SK-N-SH (cell line): ENCODE data around the gene TRMT1L. TPM values are rescaled to one million over a fixed set of nuclear protein-coding genes. Genes with fewer than 3 reads are reported as not detected.
A peak's percentile ranks its signal among the peaks of the same experiment; 100 is the strongest.

Experiments
- CTCF ChIA-PET: fragments of 300-600, 350-600 bp; formaldehyde crosslinking; extraction: SDS; loops from one replicate; lab custom pipeline; 2021; lab: Yijun Ruan, JAX
- POLR2A ChIA-PET: fragments of 350-600 bp; sonication (Branson Sonifier 250); formaldehyde crosslinking; extraction: SDS; loops from one replicate; lab custom pipeline; 2020; ENCODE audit warnings: antibody characterized with exemption, inconsistent platforms; lab: Yijun Ruan, JAX
- DNase-seq: peaks from one replicate; pipeline ENCODE4 v3.0.0; 2012
- H2AFZ ChIP-seq: fragments of 200-600 bp; sonication (generic); 2 replicates; pipeline ENCODE4 v1.8.1; 2016; ENCODE audit warnings: antibody characterized with exemption, mild to moderate bottlenecking, low read depth
- H3F3A ChIP-seq: fragments of 200-600 bp; sonication (generic); replicated peaks from 2 replicates; pipeline ENCODE3; 2016; ENCODE audit warnings: antibody characterized with exemption, mild to moderate bottlenecking; ENCODE audit not compliant: insufficient read depth
- H3K27ac ChIP-seq, 2 experiments: fragments of 200-500 bp in 1 of 2; fragments of 200-600 bp in 1 of 2; sonication (Bioruptor generic) in 1 of 2; sonication (generic), shearing (Covaris generic) in 1 of 2; 2 replicates each; pipeline versions ENCODE4 v1.5.1 to v1.6.1; 2014 to 2016; ENCODE audit warnings: low read depth in 2 of 2, inconsistent platforms in 1 of 2, low read length in 1 of 2, mild to moderate bottlenecking in 1 of 2, mixed read lengths in 1 of 2
- H3K27me3 ChIP-seq: fragments of 200-600 bp; sonication (generic), shearing (Covaris generic); 2 replicates; pipeline ENCODE4 v1.6.1; 2016; ENCODE audit warnings: mixed run types; ENCODE audit not compliant: insufficient read depth
- H3K36me3 ChIP-seq, 2 experiments: fragments of 200-500 bp in 1 of 2; fragments of 200-600 bp in 1 of 2; sonication (Bioruptor generic) in 1 of 2; sonication (generic) in 1 of 2; replicated peaks in 1 of 2; 2 replicates each; pipeline versions ENCODE3 to v1.5.1; 2014 to 2016; ENCODE audit warnings: low read length in 1 of 2, mild to moderate bottlenecking in 1 of 2; ENCODE audit not compliant: insufficient read depth in 2 of 2, control insufficient read depth in 1 of 2
- H3K4me1 ChIP-seq, 2 experiments: fragments of 200-500 bp in 1 of 2; fragments of 200-600 bp in 1 of 2; sonication (Bioruptor generic) in 1 of 2; sonication (generic), shearing (Covaris generic) in 1 of 2; 2 replicates each; pipeline versions ENCODE4 v1.5.1 to v1.6.1; 2014 to 2016; ENCODE audit warnings: low read depth in 1 of 2, low read length in 1 of 2, mixed run types in 1 of 2; ENCODE audit not compliant: insufficient read depth in 2 of 2, control insufficient read depth in 1 of 2
- H3K4me2 ChIP-seq: fragments of 200-600 bp; sonication (generic), shearing (Covaris generic); 2 replicates; pipeline ENCODE4 v1.6.1; 2017; ENCODE audit warnings: mixed run types
- H3K4me3 ChIP-seq, 2 experiments: fragments of 200-500 bp in 1 of 2; fragments of 200-600 bp in 1 of 2; sonication (Bioruptor generic) in 1 of 2; sonication (generic), shearing (Covaris generic) in 1 of 2; 2 replicates each; pipeline versions ENCODE4 v1.5.1 to v1.8.1; 2014 to 2016; ENCODE audit warnings: low read depth in 2 of 2, inconsistent platforms in 1 of 2, low read length in 1 of 2, mild to moderate bottlenecking in 1 of 2, mixed read lengths in 1 of 2, moderate library complexity in 1 of 2
- H3K79me2 ChIP-seq: fragments of 200-600 bp; sonication (generic); 2 replicates; pipeline ENCODE4 v1.8.1; 2017; ENCODE audit warnings: mild to moderate bottlenecking; ENCODE audit not compliant: insufficient read depth
- H3K9ac ChIP-seq: fragments of 200-600 bp; sonication (generic); 2 replicates; pipeline ENCODE4 v1.6.1; 2017; ENCODE audit warnings: mixed run types
- H3K9me2 ChIP-seq: fragments of 200-600 bp; sonication (generic); 2 replicates; pipeline ENCODE4 v1.6.1; 2017; ENCODE audit warnings: mixed run types
- H3K9me3 ChIP-seq: fragments of 200-600 bp; sonication (generic); 2 replicates; pipeline ENCODE4 v1.6.1; 2017; ENCODE audit warnings: mixed run types, mild to moderate bottlenecking, moderate library complexity
- H4K20me1 ChIP-seq: fragments of 200-600 bp; sonication (generic); 2 replicates; pipeline ENCODE4 v1.6.1; 2017; ENCODE audit warnings: mild to moderate bottlenecking, mixed run types; ENCODE audit not compliant: insufficient read depth
- EP300 ChIP-seq, 2 experiments: IDR thresholded peaks; 2 replicates each; pipeline versions ENCODE4 v1.4.0 to v1.6.1; 2012; ENCODE audit warnings: borderline replicate concordance in 1 of 2, low read depth in 1 of 2, low read length in 1 of 2
- FOXJ3 ChIP-seq: sonication (generic); formaldehyde crosslinking; IDR thresholded peaks from 2 replicates; pipeline ENCODE4 v1.5.1; 2020; ENCODE audit warnings: mild to moderate bottlenecking, missing genetic modification reagents
- GABPA ChIP-seq: IDR thresholded peaks from 2 replicates; pipeline ENCODE4 v1.4.0; 2012; ENCODE audit warnings: low read depth, mild to moderate bottlenecking
- JUND ChIP-seq: IDR thresholded peaks from 2 replicates; pipeline ENCODE4 v1.4.0; 2012
- MEF2A ChIP-seq: IDR thresholded peaks from 2 replicates; pipeline ENCODE4 v1.4.0; 2012; ENCODE audit warnings: low read depth, borderline replicate concordance
- NFIC ChIP-seq: IDR thresholded peaks from 2 replicates; pipeline ENCODE4 v1.4.0; 2012; ENCODE audit warnings: borderline replicate concordance
- NRF1 ChIP-seq: IDR thresholded peaks from 2 replicates; pipeline ENCODE4 v1.6.1; 2012; ENCODE audit warnings: low read depth, mild to moderate bottlenecking, low read length
- RAD21 ChIP-seq: IDR thresholded peaks from 2 replicates; pipeline ENCODE4 v1.6.1; 2012; ENCODE audit warnings: mild to moderate bottlenecking, low read length
- SIN3A ChIP-seq: IDR thresholded peaks from 2 replicates; pipeline ENCODE4 v1.6.1; 2012; ENCODE audit warnings: low read depth, mild to moderate bottlenecking, low read length, moderate library complexity, borderline replicate concordance
- SMC3 ChIP-seq: IDR thresholded peaks from 2 replicates; pipeline ENCODE4 v1.6.1; 2012; ENCODE audit warnings: low read depth, low read length, improper control_type of control experiment
- TEAD4 ChIP-seq: IDR thresholded peaks from 2 replicates; pipeline ENCODE4 v1.4.0; 2012; ENCODE audit warnings: mild to moderate bottlenecking, borderline replicate concordance; ENCODE audit not compliant: insufficient read depth
- WGBS: methylation state at CpG from one replicate; pipeline ENCODE4 v1.1.6; 2017; ENCODE audit warnings: low lambda C conversion rate; 5-methylcytosine and 5-hydroxymethylcytosine counted together
- polyA plus RNA-seq, 3 experiments: library from polyadenylated mRNA; depleted of rRNA; stranded (reverse); fragments of >200 nt; gene quantifications; 2 replicates each; pipeline ENCODE4 v1.2.3, GENCODE V29; 2012
- TF ChIP-seq, protein P1 (sequence below): IDR thresholded peaks from 2 replicates; pipeline ENCODE4; 2012
- TF ChIP-seq, protein P2 (sequence below): fragments of 150-350 bp; IDR thresholded peaks from 2 replicates; pipeline ENCODE4 v1.6.1; 2017; ENCODE audit warnings: antibody characterized with exemption, low read length, low read depth, borderline replicate concordance

Gene TRMT1L
- polyA plus RNA-seq, 1 of the 3 experiments (the other 2 are of a cell fraction) = 12.2 TPM

- CTCF ChIA-PET = interaction anchor here (1.3 to 8.7 kb wide), 4 partner anchors 11 to 438 kb away, joined by 3 to 75 read pairs (median 6); no protein-coding TSS in a partner anchor
- no peaks in the 10 kb centered on the region for H3K9me2 ChIP-seq
- no peaks in the 10 kb centered on the region for H3K27me3 ChIP-seq
- H2AFZ ChIP-seq = no peak overlapping the region; the same call in 1 of the 2 replicates
- H3K4me3 ChIP-seq = peak overlapping the region in 1 of 2 experiments; percentile 92; a peak in 1 of 4 replicates
- peaks cover 3 to 9% of the 10 kb centered on the region in 2 experiments for H3K36me3 ChIP-seq
- POLR2A ChIA-PET = no interaction called here
- peaks cover 5% of the 10 kb centered on the region for H3F3A ChIP-seq
- H3K79me2 ChIP-seq = peaks cover 43% of the 10 kb centered on the region
- no peak overlapping the region for H3K9ac ChIP-seq
- H3K4me2 ChIP-seq = peak overlapping the region; percentile 91
- WGBS = 95% methylated on average over 2 of the region's 2 CpGs
- no peaks in the 10 kb centered on the region for H4K20me1 ChIP-seq
- no peaks in the 10 kb centered on the region for H3K9me3 ChIP-seq
- no peak overlapping the region for H3K27ac ChIP-seq
- H3K4me1 ChIP-seq = peaks cover 8 to 23% of the 10 kb centered on the region in 2 experiments; a peak in 3 of 4 replicates
- no peak for DNase-seq
- TF ChIP-seq FOXJ3 (CRISPR knock-in tag) (no peak), MEF2A (no peak), EP300 (IDR thresholded peaks at IDR 0.05; ENCODE audit: borderline replicate concordance in 1 of 2, low read depth in 1 of 2, low read length in 1 of 2) (no peak), NRF1 (no peak), JUND (no peak), RAD21 (no peak), SMC3 (no peak), GABPA (no peak), TEAD4 (no peak)
- TF ChIP-seq, protein P1, sequence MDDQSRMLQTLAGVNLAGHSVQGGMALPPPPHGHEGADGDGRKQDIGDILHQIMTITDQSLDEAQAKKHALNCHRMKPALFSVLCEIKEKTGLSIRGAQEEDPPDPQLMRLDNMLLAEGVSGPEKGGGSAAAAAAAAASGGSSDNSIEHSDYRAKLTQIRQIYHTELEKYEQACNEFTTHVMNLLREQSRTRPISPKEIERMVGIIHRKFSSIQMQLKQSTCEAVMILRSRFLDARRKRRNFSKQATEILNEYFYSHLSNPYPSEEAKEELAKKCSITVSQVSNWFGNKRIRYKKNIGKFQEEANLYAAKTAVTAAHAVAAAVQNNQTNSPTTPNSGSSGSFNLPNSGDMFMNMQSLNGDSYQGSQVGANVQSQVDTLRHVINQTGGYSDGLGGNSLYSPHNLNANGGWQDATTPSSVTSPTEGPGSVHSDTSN = no peak
- TF ChIP-seq, protein P2, sequence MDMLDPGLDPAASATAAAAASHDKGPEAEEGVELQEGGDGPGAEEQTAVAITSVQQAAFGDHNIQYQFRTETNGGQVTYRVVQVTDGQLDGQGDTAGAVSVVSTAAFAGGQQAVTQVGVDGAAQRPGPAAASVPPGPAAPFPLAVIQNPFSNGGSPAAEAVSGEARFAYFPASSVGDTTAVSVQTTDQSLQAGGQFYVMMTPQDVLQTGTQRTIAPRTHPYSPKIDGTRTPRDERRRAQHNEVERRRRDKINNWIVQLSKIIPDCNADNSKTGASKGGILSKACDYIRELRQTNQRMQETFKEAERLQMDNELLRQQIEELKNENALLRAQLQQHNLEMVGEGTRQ = no peak
Observed at GRCh38 chr1:185158800-185159199, 2.0 kb upstream of the TRMT1L start.

DNA sequence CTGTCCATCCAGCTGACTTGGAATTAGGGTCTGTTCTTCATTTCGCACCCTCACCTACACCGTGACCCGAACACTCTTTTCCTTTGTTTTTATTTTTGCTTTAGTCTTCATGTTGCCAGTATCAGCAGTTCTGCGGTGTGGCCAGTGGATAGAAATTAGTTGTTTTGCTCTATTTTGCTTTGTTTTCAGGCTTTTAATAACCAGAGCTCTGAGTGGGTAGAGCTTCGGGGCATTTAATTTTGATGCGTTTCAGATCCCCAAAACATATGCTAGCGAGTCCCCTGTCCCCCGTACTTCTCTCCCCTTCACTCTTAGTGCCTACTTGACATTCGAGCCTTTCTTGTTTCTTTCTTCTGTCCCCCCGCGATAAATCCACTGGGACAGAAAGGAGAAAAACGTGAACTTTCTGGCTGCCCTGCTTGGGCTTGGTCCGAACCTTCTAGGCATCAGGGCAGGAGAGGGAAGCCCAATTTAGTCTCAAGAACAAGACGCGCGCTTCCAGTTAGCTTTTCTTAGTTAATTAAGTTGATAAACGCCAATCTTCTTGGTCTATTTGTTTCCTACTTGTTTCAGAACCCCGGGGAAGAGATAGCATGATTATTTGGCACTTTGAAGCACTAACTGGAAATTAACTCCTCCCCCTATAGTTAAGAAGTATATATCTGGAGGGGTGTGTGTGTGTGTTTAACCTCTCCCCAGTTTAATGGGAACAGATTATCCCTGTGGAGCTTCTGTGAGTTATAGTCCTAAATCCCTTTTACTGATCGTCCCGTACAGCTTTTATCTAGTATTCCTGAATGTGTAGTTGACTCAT is 1.1 kb upstream of the TRMT1L start:
- peak overlapping the region; percentile 89 for H3K9ac ChIP-seq
- peak overlapping the region; percentile 97 for H2AFZ ChIP-seq
- peak; percentile 20; the same call in 1 of the 2 replicates for TF ChIP-seq SIN3A
- TF ChIP-seq NFIC = no peak
- H3F3A ChIP-seq = peaks cover 5% of the 10 kb centered on the region
- H3K4me3 ChIP-seq = peak overlapping the region; percentile 92 to 94
- no peak for DNase-seq
- ChIA-PET POLR2A (interaction anchor here (1.0 to 2.4 kb wide), 2 partner anchors 112 to 158 kb away, joined by 4 to 15 read pairs; partner anchors contain the start of gene RNF2), CTCF (interaction anchor here (0.6 to 8.7 kb wide), 4 partner anchors 12 to 352 kb away, joined by 3 to 75 read pairs (median 6); no protein-coding TSS in a partner anchor)
- peaks cover under 1 to 6% of the 10 kb centered on the region in 2 experiments for H3K36me3 ChIP-seq
- H3K9me2 ChIP-seq = no peaks in the 10 kb centered on the region
- peaks cover 43% of the 10 kb centered on the region for H3K79me2 ChIP-seq
- H3K27ac ChIP-seq = peak overlapping the region; percentile 93 to 94
- H3K27me3 ChIP-seq = no peaks in the 10 kb centered on the region
- WGBS = 3% methylated on average over 20 of the region's 20 CpGs
- H3K4me1 ChIP-seq = peaks cover 8 to 23% of the 10 kb centered on the region in 2 experiments; a peak in 3 of 4 replicates
- no peaks in the 10 kb centered on the region for H3K9me3 ChIP-seq
- H4K20me1 ChIP-seq = no peaks in the 10 kb centered on the region
- peak overlapping the region; percentile 91 for H3K4me2 ChIP-seq
